GM13977 (cell line): ENCODE results near the gene PCF11.
"Not testable (repeated sequence)": the region's sequence is repeated elsewhere in the genome, so short reads cannot be mapped to it uniquely, and the experiment has no call there.

Source experiments
- DNase-seq: peaks from one replicate; pipeline ENCODE4 v3.0.0; 2012; ENCODE audit warnings: low spot score
- in situ Hi-C: fragments of 300-500 bp; cut with MboI; formaldehyde crosslinking; loops from one replicate; pipeline ENCODE4 v1.12.0; 2022; ENCODE audit warnings: low sequenced_read_pairs, low pct_unique_long_range_greater_than_20kb, mixed read lengths, inconsistent platforms; ENCODE audit not compliant: unreplicated experiment
- TF ChIP-seq, protein P1 (sequence below): IDR thresholded peaks from 2 replicates; pipeline ENCODE4 v1.5.1; 2012; ENCODE audit warnings: mild to moderate bottlenecking, control low read depth; ENCODE audit not compliant: insufficient read depth; ENCODE audit errors: extremely low read depth, missing control alignments

The PCF11 gene

DNA sequence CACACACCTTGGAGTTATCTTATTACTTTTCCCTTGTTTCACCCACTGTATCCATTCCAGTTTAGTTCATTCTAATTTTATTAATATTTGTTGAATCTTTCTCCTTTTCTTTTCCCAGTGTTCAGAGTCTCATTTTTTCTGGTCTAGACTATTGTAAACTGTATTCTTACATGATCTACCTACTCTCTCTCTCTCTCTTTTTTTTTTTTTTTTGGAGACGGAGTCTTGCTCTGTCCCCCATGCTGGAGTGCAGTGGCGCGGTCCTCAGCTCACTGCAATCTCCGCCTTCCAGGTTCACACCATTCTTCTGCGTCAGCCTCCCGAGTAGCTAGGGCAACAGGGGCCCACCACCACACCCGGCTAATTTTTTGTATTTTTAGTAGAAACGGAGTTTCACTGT lies 38.7 kb downstream of the PCF11 start:
- in situ Hi-C loops = no loop called here
- TF ChIP-seq, protein P1, sequence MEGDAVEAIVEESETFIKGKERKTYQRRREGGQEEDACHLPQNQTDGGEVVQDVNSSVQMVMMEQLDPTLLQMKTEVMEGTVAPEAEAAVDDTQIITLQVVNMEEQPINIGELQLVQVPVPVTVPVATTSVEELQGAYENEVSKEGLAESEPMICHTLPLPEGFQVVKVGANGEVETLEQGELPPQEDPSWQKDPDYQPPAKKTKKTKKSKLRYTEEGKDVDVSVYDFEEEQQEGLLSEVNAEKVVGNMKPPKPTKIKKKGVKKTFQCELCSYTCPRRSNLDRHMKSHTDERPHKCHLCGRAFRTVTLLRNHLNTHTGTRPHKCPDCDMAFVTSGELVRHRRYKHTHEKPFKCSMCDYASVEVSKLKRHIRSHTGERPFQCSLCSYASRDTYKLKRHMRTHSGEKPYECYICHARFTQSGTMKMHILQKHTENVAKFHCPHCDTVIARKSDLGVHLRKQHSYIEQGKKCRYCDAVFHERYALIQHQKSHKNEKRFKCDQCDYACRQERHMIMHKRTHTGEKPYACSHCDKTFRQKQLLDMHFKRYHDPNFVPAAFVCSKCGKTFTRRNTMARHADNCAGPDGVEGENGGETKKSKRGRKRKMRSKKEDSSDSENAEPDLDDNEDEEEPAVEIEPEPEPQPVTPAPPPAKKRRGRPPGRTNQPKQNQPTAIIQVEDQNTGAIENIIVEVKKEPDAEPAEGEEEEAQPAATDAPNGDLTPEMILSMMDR = no peak
- no peak for DNase-seq

DNA sequence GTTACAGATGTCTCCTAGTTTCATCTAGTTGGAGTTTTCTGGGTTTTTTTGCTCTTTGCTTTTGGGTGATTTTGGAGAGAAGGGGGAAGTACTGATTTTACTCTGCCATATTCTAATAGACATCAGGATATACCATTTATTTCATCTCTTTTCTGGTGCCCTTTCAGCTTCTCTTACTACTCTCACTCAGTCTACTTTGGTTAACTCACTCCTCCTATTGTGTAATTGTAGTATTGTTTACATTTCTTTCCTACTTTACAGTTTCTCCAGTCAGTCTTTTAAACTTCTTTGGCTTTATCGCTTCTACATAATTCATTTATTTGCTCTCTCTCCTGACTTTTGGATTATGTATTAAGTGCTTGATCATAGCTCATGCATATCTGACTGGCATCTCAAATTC lies 43.1 kb downstream of the PCF11 start:
- DNase-seq = no peak
- TF ChIP-seq, protein P1 = no peak
- in situ Hi-C loops = no loop called here

- in situ Hi-C loops = no loop called here
- no peak for DNase-seq
- TF ChIP-seq, protein P1 = no peak
Measured at GRCh38 chr11:83205608-83206185, 48.8 kb downstream of the PCF11 start.

DNA sequence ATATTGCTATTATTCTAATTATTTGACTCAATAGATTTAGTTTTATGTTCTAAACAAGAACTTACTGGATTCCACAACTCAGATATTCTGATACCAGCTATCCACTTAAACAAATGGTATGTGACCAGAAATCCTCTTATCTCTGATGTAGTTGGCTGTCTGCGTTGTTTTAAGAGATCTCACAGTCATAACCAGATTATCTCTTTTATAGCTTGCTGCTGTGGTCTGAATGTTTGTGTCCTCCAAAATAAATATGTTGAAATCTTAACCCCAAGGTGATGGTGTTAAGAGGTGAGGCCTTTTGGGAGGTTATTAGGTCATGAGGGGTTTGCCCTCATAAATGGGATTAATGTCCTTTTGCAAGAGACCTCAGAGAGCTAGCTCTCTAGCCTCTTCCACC lies 49.3 kb downstream of the PCF11 start:
- DNase-seq = no peak
- in situ Hi-C loops = no loop called here
- TF ChIP-seq, protein P1 = no peak

- in situ Hi-C loops, DNase-seq: not testable (repeated sequence)
Measured at GRCh38 chr11:83206771-83207382, 49.9 kb downstream of the PCF11 start.

GRCh38 chr11:83219095-83219494 lies 62.2 kb downstream of the PCF11 start:
- no peak for DNase-seq
- TF ChIP-seq, protein P1 = peak; percentile 16
- in situ Hi-C loops = no loop called here

DNA sequence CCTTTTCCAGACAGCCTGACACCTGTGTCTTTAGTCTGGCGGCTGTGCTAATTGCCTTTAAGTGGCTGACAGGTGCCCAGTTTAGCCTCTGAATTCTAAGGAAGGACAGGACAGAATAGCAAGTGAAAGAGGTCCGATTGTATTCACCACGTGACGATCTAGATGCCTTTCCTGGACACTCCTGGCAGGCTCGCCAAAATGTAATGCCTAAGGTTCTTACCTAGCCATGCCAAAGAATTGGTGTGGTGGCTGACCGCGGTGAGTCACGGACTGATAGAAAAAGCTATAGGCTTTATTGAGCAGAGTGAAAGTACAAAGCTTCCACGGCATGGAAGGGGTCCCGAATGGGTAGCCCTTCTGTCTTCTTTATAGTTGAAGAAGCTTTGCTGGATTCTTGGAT lies 63.3 kb downstream of the PCF11 start:
- TF ChIP-seq, protein P1 = no peak
- no peak for DNase-seq
- in situ Hi-C loops = no loop called here
